ENCODE results near the gene PKMYT1. TPM values are rescaled to one million over a fixed set of nuclear protein-coding genes. Genes with fewer than 3 reads are reported as not detected.

The PKMYT1 gene
- total RNA-seq, 1 donor from 2014 or later: 1.2 TPM

DNA sequence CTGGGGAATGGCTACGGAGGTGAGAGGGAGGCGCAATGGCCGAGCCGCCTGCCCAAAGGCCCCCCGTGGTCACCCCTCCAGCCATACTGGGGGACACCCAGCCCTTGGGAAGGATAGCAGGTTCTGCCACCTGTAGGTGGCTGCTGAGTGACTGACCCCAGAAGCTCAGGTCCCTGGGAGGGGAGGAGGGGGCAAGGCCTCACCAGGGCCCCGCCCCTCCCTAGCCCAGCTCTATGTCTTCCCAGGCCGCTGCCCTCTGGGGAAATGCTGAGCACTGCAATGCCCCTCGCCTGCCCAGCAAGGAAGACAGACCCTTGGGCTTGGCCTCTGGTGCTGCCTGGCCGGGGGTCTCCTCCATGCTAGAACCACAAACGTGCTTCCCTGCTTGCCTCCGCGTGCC is 21.1 kb upstream of the PKMYT1 start:
- FAIRE-seq (no peak), DNase-seq (ENCODE audit: low spot score in 2 of 2) (no peak)

GRCh38 chr16:3000540-3000939 is 20.3 kb upstream of the PKMYT1 start:
- FAIRE-seq (no peak), DNase-seq (ENCODE audit: low spot score in 2 of 2) (no peak)

DNA sequence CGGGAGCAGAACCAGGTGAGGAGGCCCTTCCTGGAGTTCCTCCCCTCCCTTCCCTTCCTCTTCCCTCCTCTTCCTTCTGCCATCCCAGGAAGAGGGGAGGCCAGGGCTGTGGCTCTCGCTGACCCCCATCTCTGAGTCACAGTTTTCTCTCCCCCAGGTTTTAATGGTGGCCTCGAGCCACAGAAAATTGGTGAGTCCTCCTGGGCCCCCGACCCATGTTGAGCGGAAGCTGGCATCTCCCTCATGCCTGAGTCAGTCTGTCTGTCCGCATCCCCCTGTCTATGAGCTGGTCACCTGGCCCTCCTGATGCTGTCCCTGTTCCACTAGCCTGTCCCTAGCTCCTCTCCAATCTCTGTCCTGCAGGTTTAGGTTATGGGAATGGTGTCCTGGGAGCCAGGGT is 19.7 kb upstream of the PKMYT1 start:
- DNase-seq (ENCODE audit: low spot score in 2 of 2): no peak
- no peak for FAIRE-seq

- no peak for DNase-seq (ENCODE audit: low spot score in 2 of 2)
- FAIRE-seq: no peak
Measured at GRCh38 chr16:2996298-2996697, 16.1 kb upstream of the PKMYT1 start.

GRCh38 chr16:2992383-2993081 is 12.3 kb upstream of the PKMYT1 start:
- DNase-seq (ENCODE audit: low spot score in 2 of 2) (no peak), FAIRE-seq (no peak)

GRCh38 chr16:2991566-2992261 is 11.5 kb upstream of the PKMYT1 start:
- FAIRE-seq (no peak), DNase-seq (ENCODE audit: low spot score in 2 of 2) (no peak)

DNA sequence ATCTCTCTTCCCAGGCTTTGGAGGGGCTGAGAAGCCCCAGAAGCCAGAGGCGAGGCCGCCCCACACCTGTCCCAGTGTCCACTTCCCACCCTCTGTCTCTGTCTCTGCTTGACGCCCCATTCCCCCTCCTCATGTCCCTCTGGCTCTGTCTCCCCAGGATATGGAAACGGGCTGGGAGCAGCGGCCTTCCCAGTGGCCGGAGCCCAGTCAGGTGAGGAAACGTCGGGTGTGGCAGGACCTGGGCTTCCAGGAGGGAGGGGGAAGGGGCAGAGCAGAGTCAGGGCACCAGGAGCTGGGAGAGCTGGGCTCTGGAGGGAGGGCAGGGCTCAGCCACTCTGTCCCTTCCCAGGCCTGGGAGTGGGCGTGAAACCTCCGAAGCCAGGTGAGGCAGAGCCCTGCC is 10.6 kb upstream of the PKMYT1 start:
- DNase-seq (ENCODE audit: low spot score in 2 of 2): no peak
- FAIRE-seq: no peak

DNA sequence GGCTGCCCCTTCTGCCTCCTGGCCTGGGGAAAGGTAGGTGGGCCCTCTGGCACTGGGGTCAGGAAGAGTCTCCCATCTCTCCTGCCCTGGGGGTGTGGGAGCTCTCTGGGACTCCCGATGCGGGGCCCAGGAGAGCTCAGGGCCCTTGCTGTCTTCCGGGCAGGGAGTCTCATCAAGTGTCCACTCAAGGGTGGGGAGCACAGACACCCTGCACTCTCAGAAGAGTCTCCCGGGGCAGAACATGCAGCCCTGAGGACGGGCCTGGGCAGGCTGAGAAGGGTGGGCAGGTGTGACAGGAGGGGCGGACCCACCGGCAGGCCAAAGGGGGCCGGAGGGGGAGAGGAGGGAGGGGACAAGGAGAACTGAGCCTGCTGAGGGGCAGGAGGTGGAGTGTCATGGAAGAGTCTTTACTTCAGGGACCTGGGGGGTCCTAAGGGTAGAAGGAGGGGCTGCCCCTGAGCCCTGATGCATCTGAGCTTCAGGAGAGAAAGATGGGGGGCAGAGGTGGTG is 8.4 kb upstream of the PKMYT1 start:
- FAIRE-seq: no peak
- no peak for DNase-seq (ENCODE audit: low spot score in 2 of 2)

GRCh38 chr16:2987833-2988232 is 7.6 kb upstream of the PKMYT1 start:
- FAIRE-seq: no peak
- DNase-seq (ENCODE audit: low spot score in 2 of 2): no peak

DNA sequence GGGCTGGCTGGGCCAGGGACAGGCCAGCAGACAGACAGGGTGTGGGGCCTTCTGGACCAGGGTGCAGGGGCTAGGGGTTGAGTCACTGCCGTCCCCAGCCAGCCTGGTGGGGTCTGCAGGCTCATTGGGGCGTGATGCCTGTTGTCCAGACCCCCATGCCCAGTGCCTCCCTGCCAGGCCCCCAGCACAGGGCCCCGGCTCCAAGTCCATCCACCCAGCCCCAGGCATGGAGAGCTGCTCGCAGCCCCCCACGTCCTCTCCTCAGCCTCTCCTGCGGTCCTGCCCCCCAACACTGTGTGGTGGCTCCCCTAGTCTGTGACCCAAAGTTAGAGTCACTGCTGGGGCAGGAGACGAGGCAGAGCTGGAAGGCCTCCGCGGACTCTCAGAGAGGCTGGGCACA is 7.0 kb upstream of the PKMYT1 start:
- DNase-seq (ENCODE audit: low spot score in 2 of 2) (no peak), FAIRE-seq (no peak)

DNA sequence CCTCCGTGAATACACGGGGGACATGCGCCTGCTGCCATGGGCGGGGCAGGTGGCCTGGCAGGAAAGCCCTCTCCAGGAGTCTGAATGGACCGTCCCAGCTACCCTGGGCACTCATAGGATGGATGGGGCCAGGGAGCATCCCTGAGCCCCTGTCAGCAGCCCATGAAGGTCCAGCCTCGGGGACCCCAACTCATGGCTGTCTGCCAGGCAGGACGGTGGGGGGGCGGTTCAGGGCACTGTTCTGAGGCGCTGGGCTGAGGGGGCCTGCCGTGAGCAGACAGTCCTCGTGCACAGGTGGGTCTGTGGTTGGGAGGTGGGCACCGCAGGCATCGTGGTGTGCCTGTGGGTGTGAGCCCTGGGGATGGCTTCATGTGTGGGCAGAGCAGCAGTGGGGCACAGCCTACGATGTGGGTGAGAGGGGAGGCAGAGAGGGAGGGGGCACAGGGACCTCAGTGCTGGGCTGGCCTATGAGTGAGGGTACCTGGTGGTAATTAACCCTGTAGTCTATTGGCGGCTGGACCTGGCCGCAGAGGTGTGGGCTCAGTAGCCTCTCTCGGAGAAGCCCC is 6.5 kb upstream of the PKMYT1 start:
- FAIRE-seq: no peak
- DNase-seq (ENCODE audit: low spot score in 2 of 2): no peak

DNA sequence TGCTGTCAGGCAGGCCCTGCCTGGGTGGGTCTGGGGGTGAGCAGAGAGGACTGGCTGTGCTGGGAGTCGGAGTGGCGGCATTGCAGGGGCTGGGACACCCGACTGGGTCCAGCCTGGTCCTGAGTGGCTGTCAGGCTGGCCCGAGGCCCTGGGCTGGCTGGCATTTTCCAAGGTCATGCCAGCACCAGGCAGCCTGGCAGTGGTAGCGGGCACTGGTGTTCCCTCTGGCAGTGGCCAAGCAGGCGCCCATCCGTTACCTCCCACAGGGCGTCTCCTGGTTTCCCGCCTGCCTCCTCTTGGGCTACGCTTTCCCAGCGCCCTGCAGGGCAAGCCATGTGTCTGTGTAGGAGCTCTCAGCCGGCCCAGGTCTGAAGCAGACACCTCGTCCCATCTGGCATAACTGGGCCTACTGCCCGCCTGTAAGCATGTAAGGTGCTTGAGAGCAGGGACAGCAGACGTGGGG is 5.7 kb upstream of the PKMYT1 start:
- no peak for DNase-seq (ENCODE audit: low spot score in 2 of 2)

GRCh38 chr16:2985462-2985861 is 5.2 kb upstream of the PKMYT1 start:
- DNase-seq (ENCODE audit: low spot score in 2 of 2) (no peak), FAIRE-seq (no peak)

More for the DNA sequence above, 5.7 kb upstream of the PKMYT1 start:
- no peak for FAIRE-seq

DNA sequence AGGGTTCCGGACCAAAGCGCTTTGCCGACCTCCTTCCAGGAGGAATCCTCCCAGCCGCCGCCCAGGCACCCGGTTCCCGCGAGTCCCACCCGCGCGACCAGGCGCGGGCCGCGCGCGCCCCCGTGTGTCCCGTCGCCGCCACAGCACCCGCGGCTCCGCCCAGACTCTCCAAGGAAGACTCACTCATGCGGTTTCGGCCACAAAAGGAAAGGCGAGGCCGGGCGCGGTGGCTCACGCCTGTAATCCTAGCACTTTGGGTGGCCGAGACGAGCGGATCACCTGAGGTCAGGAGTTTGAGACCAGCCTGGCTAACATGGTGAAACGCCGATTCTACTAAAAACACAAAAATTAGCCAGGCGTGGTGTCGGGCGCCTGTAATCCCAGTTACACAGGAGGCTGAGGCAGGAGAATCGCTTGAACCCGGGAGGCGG is 3.5 kb upstream of the PKMYT1 start:
- DNase-seq (ENCODE audit: low spot score in 2 of 2): peak; percentile 88 to 96
- FAIRE-seq: no peak

GRCh38 chr16:2982402-2982801 is 2.2 kb upstream of the PKMYT1 start:
- DNase-seq (ENCODE audit: low spot score in 2 of 2) (no peak), FAIRE-seq (no peak)

GRCh38 chr16:2981899-2982250 is 1.6 kb upstream of the PKMYT1 start:
- DNase-seq (ENCODE audit: low spot score in 2 of 2) (no peak), FAIRE-seq (no peak)

DNA sequence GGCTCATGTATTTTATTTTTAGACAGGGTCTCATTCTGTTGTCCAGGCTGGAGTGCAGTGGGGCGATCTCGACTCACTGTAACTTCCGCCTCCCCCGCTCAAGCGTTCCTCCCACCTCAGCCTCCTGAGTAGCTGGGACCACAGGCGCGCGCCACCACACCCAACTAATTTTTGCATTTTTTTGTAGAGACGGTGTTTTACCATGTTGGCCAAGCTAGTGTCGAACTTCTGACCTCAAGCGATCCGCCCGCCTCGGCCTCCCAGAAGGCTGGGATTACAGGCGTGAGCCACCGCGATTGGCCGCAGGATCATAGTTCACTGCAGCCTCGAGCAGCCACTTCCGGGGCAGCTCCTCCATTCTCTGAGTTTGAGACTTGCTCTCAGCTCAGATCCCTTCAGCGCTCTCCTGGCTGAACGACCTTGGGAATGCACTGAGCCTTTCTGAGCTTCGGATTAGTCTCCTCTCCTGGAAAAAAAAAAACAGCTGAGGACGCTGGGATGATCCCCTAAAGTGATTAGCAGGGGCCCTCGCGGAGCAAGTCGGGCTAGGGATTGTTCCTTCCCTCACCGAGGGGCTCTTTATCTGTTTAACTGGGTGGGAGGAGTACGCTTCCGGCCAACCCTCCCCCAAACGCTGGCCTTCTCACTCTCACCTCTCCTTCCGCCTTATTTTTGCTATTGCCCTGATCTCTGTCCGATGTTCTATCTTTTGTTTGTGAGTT is 1.1 kb upstream of the PKMYT1 start:
- FAIRE-seq (no peak), DNase-seq (ENCODE audit: low spot score in 2 of 2) (no peak)

GRCh38 chr16:2979669-2980226 is 498 bp downstream of the PKMYT1 start:
- DNase-seq (ENCODE audit: low spot score in 2 of 2) (no peak), FAIRE-seq (no peak)

DNA sequence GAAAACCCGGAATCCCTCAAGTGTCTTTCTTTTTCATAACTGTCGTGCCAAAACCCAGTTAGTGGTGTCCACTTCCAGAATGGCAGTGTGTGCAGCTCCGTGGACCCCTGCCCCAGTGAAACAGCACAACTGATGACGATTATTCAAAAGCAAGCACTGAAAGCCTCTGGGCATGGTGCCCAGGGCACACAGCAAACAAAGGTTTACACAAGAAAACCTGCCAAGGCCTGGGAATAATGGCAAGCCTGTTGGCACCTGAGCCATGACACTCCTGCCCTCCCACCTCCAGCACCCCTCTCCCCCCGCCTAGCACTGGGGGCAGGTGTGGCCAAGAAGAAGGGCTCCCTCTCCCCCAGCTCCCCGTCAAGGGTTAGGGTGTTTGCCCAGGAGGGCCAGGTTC is 2.8 kb downstream of the PKMYT1 start:
- peak in 1 of 2 donors; percentile 44 for DNase-seq (ENCODE audit: low spot score in 2 of 2)
- no peak for FAIRE-seq

- FAIRE-seq (no peak), DNase-seq (ENCODE audit: low spot score in 2 of 2) (no peak)
Measured at GRCh38 chr16:2976673-2977072, 3.6 kb downstream of the PKMYT1 start.

- FAIRE-seq (no peak), DNase-seq (ENCODE audit: low spot score in 2 of 2) (no peak)
Measured at GRCh38 chr16:2976201-2976600, 4.0 kb downstream of the PKMYT1 start.
